NCI-H82 treated with DMSO at 0.1 percent for 48 hours (cell line): ENCODE data around the gene TEX52.
A peak's percentile ranks its signal among the peaks of the same experiment; 100 is the strongest.

Experiments used
- DNase-seq: peaks from one replicate; lab custom pipeline; 2025; ENCODE audit not compliant: unreplicated experiment; lab: John Stamatoyannopoulos, UW

Gene TEX52

GRCh38 chr12:2857021-2857431, at the start of gene TEX52:
TEX52 (minus strand) TSS chr12:2857039; CDS start chr12:2857026, 13 bp downstream.
- DNase-seq = no peak

- DNase-seq = no peak
Measured at GRCh38 chr12:2904260-2904659, 47.4 kb upstream of the TEX52 start.

- no peak for DNase-seq
Measured at GRCh38 chr12:2902272-2902880, 45.5 kb upstream of the TEX52 start.

GRCh38 chr12:2900642-2901041, 43.8 kb upstream of the TEX52 start:
- DNase-seq = no peak

GRCh38 chr12:2897418-2897817, 40.6 kb upstream of the TEX52 start:
- no peak for DNase-seq

- DNase-seq = no peak
Measured at GRCh38 chr12:2895511-2895910, 38.7 kb upstream of the TEX52 start.

GRCh38 chr12:2895051-2895451, 38.2 kb upstream of the TEX52 start:
- no peak for DNase-seq

GRCh38 chr12:2893007-2893406, 36.2 kb upstream of the TEX52 start:
- DNase-seq = no peak

- no peak for DNase-seq
Measured at GRCh38 chr12:2892246-2892645, 35.4 kb upstream of the TEX52 start.

GRCh38 chr12:2891240-2892053, 34.6 kb upstream of the TEX52 start:
- DNase-seq = peak; percentile 22

GRCh38 chr12:2890388-2891239, 33.8 kb upstream of the TEX52 start, which contains the start of gene TULP3:
TULP3 (plus strand) TSS chr12:2890891; CDS start chr12:2890948, 57 bp downstream.
- peak; percentile 95 for DNase-seq

- no peak for DNase-seq
Measured at GRCh38 chr12:2890001-2890387, 33.2 kb upstream of the TEX52 start.

GRCh38 chr12:2886768-2887450, 30.1 kb upstream of the TEX52 start:
- no peak for DNase-seq

GRCh38 chr12:2884810-2885209, 28.0 kb upstream of the TEX52 start:
- DNase-seq = no peak

GRCh38 chr12:2879853-2880252, 23.0 kb upstream of the TEX52 start:
- DNase-seq = no peak

- peak; percentile 80 for DNase-seq
Measured at GRCh38 chr12:2877953-2878732, 21.3 kb upstream of the TEX52 start.

GRCh38 chr12:2877047-2877952, 20.5 kb upstream of the TEX52 start, which contains the start of the genes FOXM1 and RHNO1:
FOXM1 (minus strand) TSS chr12:2877174; CDS start chr12:2874478, 2,696 bp downstream.
RHNO1 (plus strand) TSS chr12:2877223; CDS start chr12:2885367, 8,144 bp downstream.
- peak; percentile 48 for DNase-seq

GRCh38 chr12:2876431-2877046, 19.7 kb upstream of the TEX52 start:
- peak; percentile 9 for DNase-seq
